OCI-LY3 (cell line): Measurements from ENCODE around the gene KLHL29.

Experiments
- H2AFZ ChIP-seq: fragments of 200-600, 300-600 bp; shearing (Covaris generic); 2 replicates; pipeline ENCODE4 v1.6.0; 2014; ENCODE audit warnings: antibody characterized with exemption, low read depth, low read length
- H3K27ac ChIP-seq: fragments of 200-600, 300-600 bp; sonication (generic); 2 replicates; pipeline ENCODE4 v1.5.1; 2014; ENCODE audit warnings: mild to moderate bottlenecking, low read length, moderate library complexity, mixed read lengths
- H3K27me3 ChIP-seq: fragments of 200-600, 300-600 bp; sonication (generic); 2 replicates; pipeline ENCODE4 v1.6.1; 2014; ENCODE audit warnings: low read depth, low read length, mixed read lengths
- H3K36me3 ChIP-seq: fragments of 200-600, 300-600 bp; sonication (generic); replicated peaks from 2 replicates; pipeline ENCODE3; 2014; ENCODE audit warnings: low read depth, low read length, mixed read lengths
- H3K4me1 ChIP-seq: fragments of 300-600, 200-600 bp; sonication (generic); 2 replicates; pipeline ENCODE4 v1.6.1; 2014; ENCODE audit warnings: low read length, mixed read lengths
- H3K4me2 ChIP-seq: fragments of 200-600, 300-600 bp; sonication (generic); 2 replicates; pipeline ENCODE4 v1.6.1; 2014; ENCODE audit warnings: low read length, mixed read lengths
- H3K4me3 ChIP-seq: fragments of 300-600, 200-600 bp; sonication (generic); 2 replicates; pipeline ENCODE4 v1.5.1; 2014; ENCODE audit warnings: antibody characterized with exemption, mild to moderate bottlenecking, low read length, moderate library complexity
- H3K79me2 ChIP-seq: fragments of 300-600, 200-600 bp; shearing (Covaris generic); 2 replicates; pipeline ENCODE4 v1.6.1; 2014; ENCODE audit warnings: mild to moderate bottlenecking, low read length, mixed read lengths
- H3K9ac ChIP-seq: fragments of 300-600, 200-600 bp; shearing (Covaris generic); 2 replicates; pipeline ENCODE4 v1.6.0; 2014; ENCODE audit warnings: mild to moderate bottlenecking, low read length, moderate library complexity
- H3K9me3 ChIP-seq: fragments of 200-600, 300-600 bp; shearing (Covaris generic); 2 replicates; pipeline ENCODE4 v1.6.1; 2014; ENCODE audit warnings: low read length, mixed read lengths; ENCODE audit not compliant: insufficient read depth
- H4K20me1 ChIP-seq: fragments of 200-600, 300-600 bp; sonication (generic); 2 replicates; pipeline ENCODE4 v1.6.1; 2016; ENCODE audit warnings: low read length, mixed read lengths; ENCODE audit not compliant: insufficient read depth
- EZH2phosphoT487 ChIP-seq: fragments of 200-600 bp; shearing (Covaris generic); IDR thresholded peaks from 2 replicates; pipeline ENCODE4 v1.6.1; 2018; ENCODE audit warnings: antibody characterized with exemption, mixed run types, low read depth
- TF ChIP-seq, protein P1 (sequence below): fragments of 200-600, 300-600 bp; sonication (generic); IDR thresholded peaks from 2 replicates; pipeline ENCODE4 v1.5.1; 2014; ENCODE audit warnings: antibody characterized with exemption, low read length, low read depth

The KLHL29 gene

DNA sequence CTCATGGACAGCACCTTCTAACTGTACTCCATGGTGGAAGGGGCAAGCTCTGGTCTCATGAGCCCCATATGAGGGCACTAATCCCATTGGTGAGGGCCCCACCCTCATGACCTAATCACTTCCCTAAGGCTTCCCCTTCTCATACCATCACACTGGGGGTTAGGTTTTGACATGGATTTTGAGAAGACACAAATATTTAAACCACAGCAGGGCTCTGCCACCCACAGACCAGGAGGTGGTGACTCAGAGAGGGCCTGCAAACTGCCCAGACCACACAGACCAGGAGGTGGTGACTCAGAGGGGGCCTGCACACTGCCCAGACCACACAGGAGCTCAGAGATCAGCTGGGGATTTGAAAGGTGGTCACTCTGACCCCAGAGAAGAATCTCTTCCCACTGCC lies 222.0 kb downstream of the KLHL29 start:
- Histone ChIP-seq H3K4me1 (no peaks in the 10 kb centered on the region), H3K9ac (no peak overlapping the region), H3K4me3 (no peak overlapping the region), H4K20me1 (no peaks in the 10 kb centered on the region), H3K79me2 (no peaks in the 10 kb centered on the region), H3K27ac (no peak overlapping the region), H3K9me3 (no peaks in the 10 kb centered on the region), H3K4me2 (no peak overlapping the region), H3K36me3 (no peaks in the 10 kb centered on the region), H3K27me3 (no peaks in the 10 kb centered on the region), H2AFZ (no peak overlapping the region)
- no peak for TF ChIP-seq EZH2phosphoT487
- TF ChIP-seq, protein P1, sequence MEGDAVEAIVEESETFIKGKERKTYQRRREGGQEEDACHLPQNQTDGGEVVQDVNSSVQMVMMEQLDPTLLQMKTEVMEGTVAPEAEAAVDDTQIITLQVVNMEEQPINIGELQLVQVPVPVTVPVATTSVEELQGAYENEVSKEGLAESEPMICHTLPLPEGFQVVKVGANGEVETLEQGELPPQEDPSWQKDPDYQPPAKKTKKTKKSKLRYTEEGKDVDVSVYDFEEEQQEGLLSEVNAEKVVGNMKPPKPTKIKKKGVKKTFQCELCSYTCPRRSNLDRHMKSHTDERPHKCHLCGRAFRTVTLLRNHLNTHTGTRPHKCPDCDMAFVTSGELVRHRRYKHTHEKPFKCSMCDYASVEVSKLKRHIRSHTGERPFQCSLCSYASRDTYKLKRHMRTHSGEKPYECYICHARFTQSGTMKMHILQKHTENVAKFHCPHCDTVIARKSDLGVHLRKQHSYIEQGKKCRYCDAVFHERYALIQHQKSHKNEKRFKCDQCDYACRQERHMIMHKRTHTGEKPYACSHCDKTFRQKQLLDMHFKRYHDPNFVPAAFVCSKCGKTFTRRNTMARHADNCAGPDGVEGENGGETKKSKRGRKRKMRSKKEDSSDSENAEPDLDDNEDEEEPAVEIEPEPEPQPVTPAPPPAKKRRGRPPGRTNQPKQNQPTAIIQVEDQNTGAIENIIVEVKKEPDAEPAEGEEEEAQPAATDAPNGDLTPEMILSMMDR, result no peak

DNA sequence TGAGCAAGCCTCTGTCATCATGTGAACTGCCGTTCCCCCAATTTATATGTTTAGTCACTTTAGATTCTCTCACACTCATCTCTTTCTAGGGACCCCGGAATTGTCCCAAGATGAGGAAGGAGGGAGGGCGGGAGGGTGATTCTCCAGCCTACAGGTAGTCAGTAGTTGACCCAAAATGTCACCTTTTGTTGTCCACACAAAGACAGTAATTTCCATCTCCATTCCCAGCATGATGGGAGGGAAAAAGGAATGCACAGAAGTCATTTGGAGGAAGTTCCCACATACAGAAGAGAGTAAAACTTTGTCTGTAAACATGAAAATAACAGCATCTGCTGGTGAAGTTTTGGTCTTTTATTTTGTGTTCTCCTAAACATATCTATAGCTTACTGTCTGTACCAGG lies 222.9 kb downstream of the KLHL29 start:
- no peak overlapping the region for H3K27ac ChIP-seq
- H2AFZ ChIP-seq, result no peak overlapping the region
- TF ChIP-seq EZH2phosphoT487, result no peak
- no peaks in the 10 kb centered on the region for H3K79me2 ChIP-seq
- H3K4me3 ChIP-seq, result no peak overlapping the region
- no peaks in the 10 kb centered on the region for H3K36me3 ChIP-seq
- H3K27me3 ChIP-seq, result no peaks in the 10 kb centered on the region
- H3K9me3 ChIP-seq, result no peaks in the 10 kb centered on the region
- H3K9ac ChIP-seq, result no peak overlapping the region
- H4K20me1 ChIP-seq, result no peaks in the 10 kb centered on the region
- no peaks in the 10 kb centered on the region for H3K4me1 ChIP-seq
- H3K4me2 ChIP-seq, result no peak overlapping the region

DNA sequence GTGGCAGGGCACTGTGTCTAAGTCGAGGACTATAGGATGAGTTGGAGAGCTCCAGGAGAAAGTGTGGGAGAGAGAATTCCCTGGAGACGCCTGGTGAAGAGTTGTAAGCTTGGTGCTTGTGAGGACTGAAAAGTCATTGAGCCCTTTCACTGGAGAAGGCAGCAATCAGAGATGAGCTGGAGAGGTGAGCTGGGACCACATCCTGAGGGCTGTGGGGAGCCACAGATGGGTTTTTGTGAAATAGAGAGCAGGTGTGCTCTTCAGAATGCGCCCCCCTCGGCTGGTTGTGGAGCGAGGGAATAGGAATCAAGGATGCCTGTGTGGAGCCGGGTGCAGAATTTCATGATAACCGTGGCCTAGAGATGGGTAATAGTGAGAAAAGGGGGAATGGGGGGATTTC lies 224.3 kb downstream of the KLHL29 start:
- TF ChIP-seq, protein P1, result no peak
- no peak for TF ChIP-seq EZH2phosphoT487
- Histone ChIP-seq H3K27ac (no peak overlapping the region), H3K9me3 (no peaks in the 10 kb centered on the region), H3K27me3 (no peaks in the 10 kb centered on the region), H3K4me1 (no peaks in the 10 kb centered on the region), H3K79me2 (no peaks in the 10 kb centered on the region), H4K20me1 (no peaks in the 10 kb centered on the region), H3K36me3 (no peaks in the 10 kb centered on the region), H3K4me2 (no peak overlapping the region), H3K9ac (no peak overlapping the region), H3K4me3 (no peak overlapping the region), H2AFZ (no peak overlapping the region)

- Histone ChIP-seq H3K4me1 (no peaks in the 10 kb centered on the region), H3K36me3 (no peaks in the 10 kb centered on the region), H3K4me2 (no peak overlapping the region), H4K20me1 (no peaks in the 10 kb centered on the region), H3K27me3 (no peaks in the 10 kb centered on the region), H3K4me3 (no peak overlapping the region), H3K27ac (no peak overlapping the region), H3K79me2 (no peaks in the 10 kb centered on the region), H3K9ac (no peak overlapping the region), H3K9me3 (no peaks in the 10 kb centered on the region), H2AFZ (no peak overlapping the region)
- no peak for TF ChIP-seq EZH2phosphoT487
Observed at GRCh38 chr2:23611839-23612238, 226.9 kb downstream of the KLHL29 start.

DNA sequence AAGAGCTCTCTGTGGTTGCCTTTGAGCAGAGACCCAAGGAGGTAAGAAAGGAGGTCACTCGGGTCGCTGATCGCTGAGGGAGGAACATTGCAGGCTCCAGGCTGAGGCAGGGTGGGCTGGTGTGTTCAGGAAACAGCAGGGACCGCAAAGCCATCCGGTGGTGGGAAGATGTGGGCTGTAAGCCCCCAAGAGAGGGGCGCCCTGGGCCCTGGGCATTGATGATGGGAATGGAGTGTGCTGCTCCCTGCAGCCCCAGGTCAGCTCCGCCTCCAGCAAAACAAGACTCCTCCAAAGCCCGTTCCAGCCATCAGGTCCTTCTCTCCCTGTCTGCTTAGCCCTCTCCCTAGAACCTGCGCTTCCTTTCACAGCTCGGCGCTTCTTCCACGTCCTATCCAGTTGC lies 229.7 kb downstream of the KLHL29 start:
- Histone ChIP-seq H3K9me3 (no peaks in the 10 kb centered on the region), H3K9ac (no peak overlapping the region), H3K36me3 (no peaks in the 10 kb centered on the region), H3K79me2 (no peaks in the 10 kb centered on the region), H3K27me3 (no peaks in the 10 kb centered on the region), H3K4me3 (no peak overlapping the region), H3K27ac (no peak overlapping the region), H4K20me1 (no peaks in the 10 kb centered on the region), H3K4me1 (no peaks in the 10 kb centered on the region), H3K4me2 (no peak overlapping the region), H2AFZ (no peak overlapping the region)
- TF ChIP-seq EZH2phosphoT487, result no peak
- TF ChIP-seq, protein P1, result no peak
